ENCODE results near the gene KHSRP.

KHSRP gene

DNA sequence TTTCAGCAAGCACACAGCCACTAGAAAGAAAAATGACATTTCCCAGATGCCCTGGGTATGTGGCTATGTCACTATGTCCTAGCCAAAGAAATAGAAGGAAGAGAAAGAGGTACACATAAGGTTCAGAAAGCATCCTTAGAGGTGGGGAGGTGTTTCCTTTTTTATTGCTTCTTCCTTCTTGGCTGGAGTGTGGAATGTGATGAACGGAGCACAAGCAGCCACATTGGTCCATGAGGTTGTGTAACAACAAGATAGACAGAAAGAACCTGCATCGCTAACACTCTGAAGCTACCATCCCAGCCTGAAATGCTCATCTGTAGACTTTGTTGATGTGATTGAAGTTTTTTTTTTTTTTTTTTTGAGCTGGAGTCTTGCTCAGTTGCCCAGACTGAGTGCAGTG is 28.3 kb upstream of the KHSRP start:
- TF ChIP-seq CTCF (IDR thresholded peaks at IDR 0.05; ENCODE audit: low read depth, low read length, missing control alignments), result no peak
- Histone ChIP-seq H3K36me3 (replicated peaks) (peaks cover 9% of the 10 kb centered on the region), H3K27ac (no peak overlapping the region), H3K27me3 (replicated peaks) (no peaks in the 10 kb centered on the region), H3K4me3 (ENCODE audit: low read depth, low read length) (no peak overlapping the region)
- DNase-seq, result no peak
- in situ Hi-C loops (cut with HindIII; ENCODE audit: low pct_ligation_motif_present, low sequenced_read_pairs), result no loop called here

DNA sequence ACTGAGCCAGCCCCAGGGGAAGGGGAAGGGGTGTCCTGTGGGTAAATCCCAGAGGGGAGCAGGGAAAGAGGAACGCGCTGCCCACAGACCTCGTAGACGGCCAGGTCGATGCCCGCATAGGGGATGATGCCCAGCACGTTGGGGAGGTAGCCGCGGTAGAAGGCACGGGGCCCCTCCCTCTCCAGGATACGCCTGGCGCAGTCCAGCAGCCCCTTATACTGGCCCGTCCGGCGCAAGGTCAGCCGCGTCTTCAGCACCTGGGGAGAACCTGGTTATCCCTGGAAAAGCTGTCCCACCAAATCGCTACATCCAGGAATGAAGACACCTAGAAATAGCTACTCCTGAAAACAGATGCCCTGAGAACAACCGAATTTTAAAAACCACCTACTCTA is 27.6 kb upstream of the KHSRP start:
- H3K36me3 ChIP-seq (replicated peaks), result peaks cover 9% of the 10 kb centered on the region
- H3K27me3 ChIP-seq (replicated peaks), result no peaks in the 10 kb centered on the region
- no peak for DNase-seq
- H3K4me3 ChIP-seq (ENCODE audit: low read depth, low read length), result no peak overlapping the region
- in situ Hi-C loops (cut with HindIII; ENCODE audit: low pct_ligation_motif_present, low sequenced_read_pairs), result no loop called here
- no peak overlapping the region for H3K27ac ChIP-seq
- no peak for TF ChIP-seq CTCF (IDR thresholded peaks at IDR 0.05; ENCODE audit: low read depth, low read length, missing control alignments)

DNA sequence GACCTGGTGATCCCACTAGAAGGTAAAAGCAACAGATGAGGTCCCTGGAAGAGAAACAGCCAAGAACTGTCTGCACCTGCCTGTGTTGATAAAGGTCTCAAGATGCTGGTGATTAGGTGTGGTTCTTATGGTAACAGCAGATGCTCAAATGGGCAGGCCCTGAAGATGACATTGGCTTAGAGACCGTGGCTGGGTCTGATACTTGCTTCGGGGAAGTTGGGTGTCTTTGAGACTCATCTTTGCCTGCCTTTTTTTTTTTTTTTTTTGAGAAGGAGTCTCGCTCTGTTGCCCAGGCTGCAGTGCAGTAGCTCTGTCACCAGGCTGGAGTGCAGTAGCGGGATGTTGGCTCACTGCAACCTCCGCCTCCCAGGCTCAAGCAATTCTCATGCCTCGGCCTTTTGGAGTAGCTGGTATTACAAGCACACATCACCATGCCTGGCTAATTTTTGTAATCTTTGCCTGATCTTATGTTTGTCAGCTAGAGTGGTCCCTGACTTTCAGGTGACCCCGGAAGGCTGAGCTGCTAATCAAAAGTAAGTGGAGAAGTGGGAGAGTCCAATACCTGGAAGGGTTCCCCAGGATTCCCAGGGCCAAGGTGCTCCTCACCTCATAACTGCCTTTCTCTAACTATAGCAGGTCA is 27.1 kb upstream of the KHSRP start:
- Histone ChIP-seq H3K27me3 (replicated peaks) (no peaks in the 10 kb centered on the region), H3K36me3 (replicated peaks) (peaks cover 9% of the 10 kb centered on the region)
- in situ Hi-C loops (cut with HindIII; ENCODE audit: low pct_ligation_motif_present, low sequenced_read_pairs), result no loop called here

GRCh38 chr19:6450166-6450565 is 25.6 kb upstream of the KHSRP start:
- in situ Hi-C loops (cut with HindIII; ENCODE audit: low pct_ligation_motif_present, low sequenced_read_pairs), result no loop called here
- Histone ChIP-seq H3K27ac (no peak overlapping the region), H3K27me3 (replicated peaks) (no peaks in the 10 kb centered on the region), H3K36me3 (replicated peaks) (peaks cover 9% of the 10 kb centered on the region), H3K4me3 (ENCODE audit: low read depth, low read length) (no peak overlapping the region)
- no peak for TF ChIP-seq CTCF (IDR thresholded peaks at IDR 0.05; ENCODE audit: low read depth, low read length, missing control alignments)
- no peak for DNase-seq

More for the DNA sequence above, 27.1 kb upstream of the KHSRP start:
- TF ChIP-seq CTCF (IDR thresholded peaks at IDR 0.05; ENCODE audit: low read depth, low read length, missing control alignments), result no peak
- no peak for DNase-seq
- Histone ChIP-seq H3K4me3 (ENCODE audit: low read depth, low read length) (no peak overlapping the region), H3K27ac (no peak overlapping the region)

DNA sequence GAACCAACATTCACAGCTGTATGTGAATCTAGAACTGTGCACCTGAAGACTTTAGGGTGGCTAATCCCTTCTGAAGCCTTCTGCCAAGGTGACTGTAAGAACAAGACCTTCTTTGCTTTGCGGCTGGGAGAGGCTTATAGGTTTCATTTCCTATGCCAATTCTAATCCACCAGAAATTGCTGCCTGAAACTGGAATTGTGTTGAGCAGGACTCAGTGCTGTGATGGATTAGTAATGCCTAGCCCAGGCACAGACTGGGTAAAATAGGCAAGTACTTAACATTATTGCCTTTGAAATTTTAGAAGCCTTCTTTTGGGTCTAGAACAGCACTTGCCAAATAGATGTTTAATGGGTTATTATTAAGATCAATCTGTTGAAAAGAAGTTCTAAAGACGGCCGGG is 23.4 kb upstream of the KHSRP start:
- no peaks in the 10 kb centered on the region for H3K27me3 ChIP-seq (replicated peaks)
- no peak for DNase-seq
- TF ChIP-seq CTCF (IDR thresholded peaks at IDR 0.05; ENCODE audit: low read depth, low read length, missing control alignments), result no peak
- H3K36me3 ChIP-seq (replicated peaks), result no peaks in the 10 kb centered on the region
- in situ Hi-C loops (cut with HindIII; ENCODE audit: low pct_ligation_motif_present, low sequenced_read_pairs), result no loop called here
- no peak overlapping the region for H3K27ac ChIP-seq
- H3K4me3 ChIP-seq (ENCODE audit: low read depth, low read length), result no peak overlapping the region

DNA sequence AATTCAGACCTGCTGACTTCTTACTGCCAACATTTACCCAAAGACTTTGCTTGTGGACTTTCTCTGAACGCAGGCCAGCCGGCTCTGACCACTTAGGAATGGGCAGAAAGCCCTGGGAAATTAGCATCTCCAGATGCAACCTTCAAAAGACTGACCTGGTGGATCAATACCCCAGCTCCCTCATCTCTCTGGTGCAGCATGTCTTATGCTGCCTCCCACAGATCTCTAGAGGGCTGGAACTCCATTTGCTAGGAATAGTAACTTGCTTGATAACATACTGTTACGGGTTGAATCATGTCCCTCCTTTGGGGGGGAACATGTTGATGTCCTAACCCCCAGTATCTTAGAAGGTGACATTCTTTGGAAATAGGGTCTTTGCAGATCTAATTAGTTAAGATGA is 21.8 kb upstream of the KHSRP start:
- Histone ChIP-seq H3K4me3 (ENCODE audit: low read depth, low read length) (no peak overlapping the region), H3K36me3 (replicated peaks) (no peaks in the 10 kb centered on the region), H3K27me3 (replicated peaks) (no peaks in the 10 kb centered on the region), H3K27ac (no peak overlapping the region)
- in situ Hi-C loops (cut with HindIII; ENCODE audit: low pct_ligation_motif_present, low sequenced_read_pairs), result no loop called here
- TF ChIP-seq CTCF (IDR thresholded peaks at IDR 0.05; ENCODE audit: low read depth, low read length, missing control alignments), result no peak
- DNase-seq, result no peak
